ENCODE data around the gene TUBG1. TPM values are rescaled to one million over a fixed set of nuclear protein-coding genes. Genes with fewer than 3 reads are reported as not detected.
"Not testable (repeated sequence)": the region's sequence is repeated elsewhere in the genome, so short reads cannot be mapped to it uniquely, and the experiment has no call there.

The TUBG1 gene
- total RNA-seq, 6 donors from 2014 or later: 27.3 to 55.4 (median 31.8) TPM

GRCh38 chr17:42623732-42624596 lies 14.5 kb downstream of the TUBG1 start:
- no peak for TF ChIP-seq CTCF (IDR thresholded peaks at IDR 0.05)
- no peak for TF ChIP-seq EP300 (IDR thresholded peaks at IDR 0.05)
- no peak for TF ChIP-seq POLR2A (IDR thresholded peaks at IDR 0.05)
- no peak for TF ChIP-seq POLR2AphosphoS5 (IDR thresholded peaks at IDR 0.05)
- ATAC-seq (ENCODE audit: low FRiP score in 2 of 2): no peak
- Histone ChIP-seq H3K27me3 (no peaks in the 10 kb centered on the region), H3K36me3 (no peaks in the 10 kb centered on the region), H3K9me3 (no peaks in the 10 kb centered on the region), H3K27ac (no peak overlapping the region), H3K4me1 (peaks cover 0 to 3% (median under 1%) of the 10 kb centered on the region in 4 donors), H3K4me3 (no peak overlapping the region)
- no peak for DNase-seq
- WGBS, 2 donors: 82 to 85% methylated on average over 7 of the region's 7 CpGs

- WGBS, 2 donors: 91 to 92% methylated on average over 5 to 6 of the region's 6 CpGs
- not testable (repeated sequence) for H3K9me3 ChIP-seq; ATAC-seq (ENCODE audit: low FRiP score in 2 of 2); H3K36me3 ChIP-seq; H3K27me3 ChIP-seq; H3K4me3 ChIP-seq; H3K4me1 ChIP-seq; DNase-seq; H3K27ac ChIP-seq
These were observed 17.7 kb downstream of the TUBG1 start for GRCh38 chr17:42627032-42627764.

- DNase-seq: no peak
- Histone ChIP-seq H3K27ac (peak overlapping the region in 2 of 4 donors; percentile 42 to 51), H3K4me1 (no peaks in the 10 kb centered on the region), H3K4me3 (no peak overlapping the region), H3K9me3 (no peaks in the 10 kb centered on the region), H3K27me3 (no peaks in the 10 kb centered on the region), H3K36me3 (no peaks in the 10 kb centered on the region)
- WGBS, 2 donors: 60 to 73% methylated on average over 3 of the region's 3 CpGs
- no peak for TF ChIP-seq EP300 (IDR thresholded peaks at IDR 0.05)
- peak in 1 of 2 donors; percentile 13 for TF ChIP-seq POLR2AphosphoS5 (IDR thresholded peaks at IDR 0.05)
- no peak for ATAC-seq (ENCODE audit: low FRiP score in 2 of 2)
These were observed 20.0 kb downstream of the TUBG1 start for GRCh38 chr17:42629411-42630009.

- H3K4me1 ChIP-seq: no peaks in the 10 kb centered on the region
- H3K27ac ChIP-seq: no peak overlapping the region
- H3K36me3 ChIP-seq: no peaks in the 10 kb centered on the region
- ATAC-seq (ENCODE audit: low FRiP score in 2 of 2): no peak
- no peaks in the 10 kb centered on the region for H3K27me3 ChIP-seq
- no peak for DNase-seq
- no peak overlapping the region for H3K4me3 ChIP-seq
- no peaks in the 10 kb centered on the region for H3K9me3 ChIP-seq
- WGBS, 2 donors: 80 to 89% methylated on average over 9 of the region's 9 CpGs
- TF ChIP-seq POLR2AphosphoS5 (IDR thresholded peaks at IDR 0.05) (no peak), POLR2A (IDR thresholded peaks at IDR 0.05) (no peak), EP300 (IDR thresholded peaks at IDR 0.05) (no peak), CTCF (IDR thresholded peaks at IDR 0.05) (no peak)
These were observed 23.5 kb downstream of the TUBG1 start for GRCh38 chr17:42632949-42633444.

GRCh38 chr17:42639525-42640113 lies 30.1 kb downstream of the TUBG1 start:
- 69 to 84% methylated on average over 5 to 6 of the region's 7 CpGs for WGBS, 2 donors
- ATAC-seq (ENCODE audit: low FRiP score in 2 of 2): no peak
- no peak for TF ChIP-seq POLR2A (IDR thresholded peaks at IDR 0.05)
- no peak for TF ChIP-seq POLR2AphosphoS5 (IDR thresholded peaks at IDR 0.05)
- no peak for TF ChIP-seq EP300 (IDR thresholded peaks at IDR 0.05)
- TF ChIP-seq CTCF (IDR thresholded peaks at IDR 0.05): no peak

More at GRCh38 chr17:42639525-42640113, 30.1 kb downstream of the TUBG1 start:
- H3K9me3 ChIP-seq: no peaks in the 10 kb centered on the region
- H3K4me1 ChIP-seq: no peaks in the 10 kb centered on the region
- H3K36me3 ChIP-seq: no peaks in the 10 kb centered on the region
- no peak overlapping the region for H3K27ac ChIP-seq
- H3K27me3 ChIP-seq: no peaks in the 10 kb centered on the region
- no peak overlapping the region for H3K4me3 ChIP-seq
- no peak for DNase-seq

Measured in upper lobe of left lung (tissue), 6 donors.